Inflammatory macrophage treated with lipopolysaccharide for 1 hour (primary cell): ENCODE data around the gene FGFR4.

Experiments
- DNase-seq, 2 donors: peaks; one replicate each; pipeline ENCODE4 v3.0.0-alpha.2; 2020 to 2022

The FGFR4 gene

DNA sequence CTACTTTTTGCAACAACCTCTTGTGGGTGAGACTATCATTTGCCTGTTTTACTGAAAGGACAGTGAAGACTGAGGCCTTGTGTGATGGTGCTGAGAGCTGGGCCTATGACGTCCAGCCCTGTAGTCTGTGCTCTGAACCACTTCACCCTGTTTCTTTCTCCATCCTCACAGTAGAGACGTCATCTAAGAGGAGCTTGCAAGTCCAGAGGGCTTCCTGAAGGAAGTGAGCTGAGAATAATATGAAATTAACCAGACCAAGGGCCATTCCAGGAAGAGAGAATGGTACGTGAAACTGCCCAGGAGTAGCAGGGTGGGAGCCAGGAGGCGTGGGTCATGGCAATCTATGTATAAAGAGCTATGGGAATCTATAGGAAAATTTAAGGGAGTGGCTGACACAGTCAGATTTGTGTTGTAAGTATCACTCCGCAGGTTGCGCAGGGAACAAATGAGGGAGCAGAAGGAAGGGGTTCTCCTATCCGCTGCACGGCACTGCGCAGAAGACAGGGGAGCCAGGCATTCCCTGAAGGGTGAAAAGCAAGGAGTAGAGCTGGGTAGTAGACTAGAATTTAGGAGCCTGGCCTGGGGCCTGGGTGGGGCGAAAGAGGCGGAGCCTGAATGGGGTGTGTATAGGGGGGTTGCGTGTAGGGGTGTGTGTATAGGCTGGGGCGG is 596 bp upstream of the FGFR4 start:
- DNase-seq = no peak

DNA sequence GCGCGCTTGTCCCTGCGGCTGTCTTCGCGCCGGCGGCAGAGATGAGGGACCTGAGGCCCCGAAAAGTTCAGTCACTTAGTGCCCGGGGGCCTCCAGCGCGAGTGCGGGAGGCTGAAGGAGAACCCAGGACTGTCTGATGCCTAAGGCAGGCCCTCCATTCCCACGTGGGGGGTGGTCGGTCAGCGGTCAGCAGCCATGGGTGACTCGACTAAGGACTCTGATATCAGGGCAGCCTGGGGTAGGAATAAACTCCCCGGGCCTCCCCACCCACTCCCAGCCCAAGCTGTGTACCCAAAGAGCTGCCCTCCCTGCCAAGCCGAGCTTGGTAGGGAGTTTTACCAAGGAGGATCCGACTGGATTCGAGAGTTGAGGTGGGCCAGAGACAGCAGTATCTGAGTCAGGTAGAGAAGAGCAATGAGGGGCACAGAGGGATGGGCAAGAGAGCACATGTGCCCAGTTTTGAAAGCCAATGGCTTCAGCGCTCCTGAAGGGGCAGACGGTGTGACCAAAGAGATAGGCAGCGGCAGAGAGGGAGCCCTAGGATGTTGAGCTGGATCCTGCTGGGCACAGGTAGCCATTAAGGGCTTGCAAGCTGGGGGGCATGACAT is 787 bp downstream of the FGFR4 start:
- no peak for DNase-seq

DNA sequence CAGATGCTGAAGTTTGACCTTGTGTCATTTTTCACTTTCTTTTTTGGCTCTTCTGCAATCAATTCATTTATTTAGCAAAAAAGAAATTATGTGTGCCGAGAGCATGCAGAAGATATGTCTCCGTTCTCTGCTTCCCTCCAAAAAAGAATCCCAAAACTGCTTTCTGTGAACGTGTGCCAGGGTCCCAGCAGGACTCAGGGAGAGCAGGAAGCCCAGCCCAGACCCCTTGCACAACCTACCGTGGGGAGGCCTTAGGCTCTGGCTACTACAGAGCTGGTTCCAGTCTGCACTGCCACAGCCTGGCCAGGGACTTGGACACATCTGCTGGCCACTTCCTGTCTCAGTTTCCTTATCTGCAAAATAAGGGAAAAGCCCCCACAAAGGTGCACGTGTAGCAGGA is 2.4 kb downstream of the FGFR4 start:
- DNase-seq = no peak

DNA sequence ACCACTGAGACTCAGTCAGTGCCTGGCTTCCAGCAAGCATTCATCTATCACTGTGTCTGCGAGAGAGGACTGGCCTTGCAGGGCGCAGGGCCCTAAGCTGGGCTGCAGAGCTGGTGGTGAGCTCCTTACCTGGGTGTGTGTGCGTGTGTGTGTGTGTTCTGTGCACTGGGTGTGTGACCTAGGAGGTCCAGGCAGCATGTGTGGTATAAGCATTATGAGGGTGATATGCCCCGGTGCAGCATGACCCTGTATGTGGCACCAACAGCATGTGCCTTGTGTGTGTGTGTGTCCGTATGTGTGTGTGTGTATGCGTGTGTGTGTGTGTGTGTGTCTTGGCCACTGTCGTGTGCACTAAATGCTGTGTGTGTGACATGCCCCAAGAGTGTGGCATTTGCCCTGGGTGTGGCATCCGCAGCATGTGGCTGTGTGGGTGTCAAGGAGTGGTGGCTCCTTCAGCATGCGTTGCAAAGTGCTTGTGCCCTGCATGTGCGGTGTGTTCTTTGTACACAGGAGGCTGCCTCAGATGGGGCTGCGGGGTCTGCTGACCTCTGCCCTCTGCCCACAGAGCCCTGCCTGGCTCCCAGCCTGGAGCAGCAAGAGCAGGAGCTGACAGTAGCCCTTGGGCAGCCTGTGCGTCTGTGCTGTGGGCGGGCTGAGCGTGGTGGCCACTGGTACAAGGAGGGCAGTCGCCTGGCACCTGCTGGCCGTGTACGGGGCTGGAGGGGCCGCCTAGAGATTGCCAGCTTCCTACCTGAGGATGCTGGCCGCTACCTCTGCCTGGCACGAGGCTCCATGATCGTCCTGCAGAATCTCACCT is 3.3 kb downstream of the FGFR4 start:
- no peak for DNase-seq

DNA sequence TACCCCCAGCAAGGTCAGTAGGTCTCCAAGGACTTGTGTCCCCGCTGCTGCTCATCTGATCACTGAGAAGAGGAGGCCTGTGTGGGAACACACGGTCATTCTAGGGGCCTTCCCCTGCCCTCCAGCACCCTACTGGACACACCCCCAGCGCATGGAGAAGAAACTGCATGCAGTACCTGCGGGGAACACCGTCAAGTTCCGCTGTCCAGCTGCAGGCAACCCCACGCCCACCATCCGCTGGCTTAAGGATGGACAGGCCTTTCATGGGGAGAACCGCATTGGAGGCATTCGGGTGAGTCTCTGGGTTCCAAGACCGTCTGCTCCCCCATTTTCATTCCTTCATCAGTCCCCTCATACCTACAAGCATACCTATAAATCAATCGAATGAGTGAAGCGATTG is 4.1 kb downstream of the FGFR4 start:
- no peak for DNase-seq

DNA sequence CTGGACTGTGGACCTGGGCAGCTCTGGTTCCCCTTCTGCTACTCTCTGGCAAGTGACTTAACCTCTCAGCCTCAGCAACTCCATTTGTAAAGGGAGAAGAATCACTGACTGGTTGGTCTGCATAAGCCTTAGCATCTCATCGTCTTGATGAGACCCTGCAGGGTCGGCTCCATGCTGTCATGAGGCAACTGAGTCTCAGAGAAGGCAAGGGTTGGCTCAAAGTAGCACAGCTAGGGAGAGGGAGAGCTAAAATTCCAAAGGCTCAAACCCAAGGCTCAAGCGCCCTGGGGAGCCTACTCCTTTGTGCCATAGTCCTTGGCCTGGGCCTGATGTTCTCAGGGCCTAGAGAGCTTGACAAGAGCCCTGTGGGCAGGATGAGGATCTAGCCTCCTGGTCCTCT is 4.5 kb downstream of the FGFR4 start:
- no peak for DNase-seq

DNA sequence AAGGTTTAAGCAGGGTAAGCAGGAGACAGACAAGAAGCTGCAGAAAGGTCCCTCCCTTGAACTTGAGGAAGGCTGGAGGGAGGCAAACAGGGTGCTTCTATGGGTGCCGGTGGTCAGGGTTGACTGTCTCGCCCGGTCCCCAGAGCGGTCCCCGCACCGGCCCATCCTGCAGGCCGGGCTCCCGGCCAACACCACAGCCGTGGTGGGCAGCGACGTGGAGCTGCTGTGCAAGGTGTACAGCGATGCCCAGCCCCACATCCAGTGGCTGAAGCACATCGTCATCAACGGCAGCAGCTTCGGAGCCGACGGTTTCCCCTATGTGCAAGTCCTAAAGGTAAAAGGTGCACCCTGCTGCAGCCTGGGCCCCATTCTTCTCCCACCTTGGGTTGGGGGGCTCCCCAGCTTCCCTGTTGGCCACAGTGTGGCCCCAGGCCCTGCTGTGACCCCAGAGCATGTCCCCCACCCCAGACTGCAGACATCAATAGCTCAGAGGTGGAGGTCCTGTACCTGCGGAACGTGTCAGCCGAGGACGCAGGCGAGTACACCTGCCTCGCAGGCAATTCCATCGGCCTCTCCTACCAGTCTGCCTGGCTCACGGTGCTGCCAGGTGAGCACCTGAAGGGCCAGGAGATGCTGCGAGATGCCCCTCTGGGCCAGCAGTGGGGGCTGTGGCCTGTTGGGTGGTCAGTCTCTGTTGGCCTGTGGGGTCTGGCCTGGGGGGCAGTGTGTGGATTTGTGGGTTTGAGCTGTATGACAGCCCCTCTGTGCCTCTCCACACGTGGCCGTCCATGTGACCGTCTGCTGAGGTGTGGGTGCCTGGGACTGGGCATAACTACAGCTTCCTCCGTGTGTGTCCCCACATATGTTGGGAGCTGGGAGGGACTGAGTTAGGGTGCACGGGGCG is 5.7 kb downstream of the FGFR4 start:
- no peak for DNase-seq

DNA sequence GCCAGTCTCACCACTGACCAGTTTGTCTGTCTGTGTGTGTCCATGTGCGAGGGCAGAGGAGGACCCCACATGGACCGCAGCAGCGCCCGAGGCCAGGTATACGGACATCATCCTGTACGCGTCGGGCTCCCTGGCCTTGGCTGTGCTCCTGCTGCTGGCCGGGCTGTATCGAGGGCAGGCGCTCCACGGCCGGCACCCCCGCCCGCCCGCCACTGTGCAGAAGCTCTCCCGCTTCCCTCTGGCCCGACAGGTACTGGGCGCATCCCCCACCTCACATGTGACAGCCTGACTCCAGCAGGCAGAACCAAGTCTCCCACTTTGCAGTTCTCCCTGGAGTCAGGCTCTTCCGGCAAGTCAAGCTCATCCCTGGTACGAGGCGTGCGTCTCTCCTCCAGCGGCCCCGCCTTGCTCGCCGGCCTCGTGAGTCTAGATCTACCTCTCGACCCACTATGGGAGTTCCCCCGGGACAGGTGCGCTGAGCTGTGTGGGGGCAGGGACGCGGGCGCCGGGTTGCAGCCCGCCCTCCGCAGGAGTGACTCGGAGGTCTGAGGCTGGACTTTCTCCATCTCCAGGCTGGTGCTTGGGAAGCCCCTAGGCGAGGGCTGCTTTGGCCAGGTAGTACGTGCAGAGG is 6.5 kb downstream of the FGFR4 start:
- no peak for DNase-seq

DNA sequence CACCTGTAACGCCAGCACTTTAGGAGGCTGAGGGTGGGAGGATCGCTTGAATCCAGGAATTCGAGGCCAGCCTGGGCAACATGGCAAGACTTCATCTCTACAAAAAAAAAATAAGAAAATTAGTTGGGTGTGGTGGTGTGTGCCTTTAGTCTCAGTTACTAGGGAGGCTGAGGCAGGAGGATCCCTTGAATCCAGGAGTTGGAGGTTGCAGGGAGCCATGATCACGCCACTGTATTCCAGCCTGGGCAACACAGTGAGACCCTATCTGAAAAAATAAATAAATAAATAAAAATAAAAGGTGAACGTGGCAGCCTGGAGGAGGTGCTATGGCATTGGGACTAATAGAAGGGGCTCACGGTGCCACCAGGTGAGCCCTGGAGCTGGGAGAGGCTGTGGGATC is 7.1 kb downstream of the FGFR4 start:
- DNase-seq = no peak

DNA sequence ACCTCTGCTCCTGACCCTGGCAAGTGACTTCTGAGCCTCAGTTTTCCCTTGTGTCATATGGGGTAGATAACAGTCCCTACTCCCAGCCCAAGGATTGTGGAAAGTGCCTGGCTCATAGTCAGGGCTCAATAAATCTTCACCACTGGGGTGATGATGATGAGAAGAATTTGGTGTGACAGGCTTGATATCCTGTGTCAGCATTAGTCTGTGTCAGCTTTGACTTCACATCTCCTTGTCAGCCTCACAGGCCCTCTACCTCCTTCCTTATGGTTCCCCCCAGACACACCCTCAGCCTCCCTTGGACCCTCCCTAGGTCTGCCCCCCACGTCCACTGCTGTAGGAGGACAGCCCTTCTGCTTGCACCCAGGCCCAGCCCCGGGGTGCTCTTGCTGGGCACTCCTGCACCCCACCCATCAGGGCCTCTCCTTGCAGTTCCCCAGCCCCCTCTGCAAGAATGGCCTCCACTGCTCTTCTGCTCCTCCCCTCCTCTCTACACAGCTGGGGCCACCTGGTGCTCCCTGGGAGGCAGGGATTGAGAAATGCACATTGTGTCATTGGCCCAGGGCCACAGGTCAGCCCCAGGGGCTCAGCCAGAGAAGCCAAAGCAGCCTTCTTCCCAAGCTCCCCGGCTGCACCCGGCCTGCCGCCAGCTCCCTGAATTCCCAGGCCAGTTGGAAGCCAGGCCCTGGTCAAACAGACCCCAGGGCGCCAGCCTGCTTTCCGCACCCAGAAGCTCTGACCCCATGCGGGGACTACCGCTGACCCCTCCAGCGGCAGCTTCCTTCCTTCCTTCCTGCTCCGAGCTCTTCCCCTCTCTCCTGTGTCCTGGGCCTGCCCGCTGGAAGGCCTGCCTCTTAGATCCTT is 7.7 kb downstream of the FGFR4 start:
- DNase-seq = no peak

DNA sequence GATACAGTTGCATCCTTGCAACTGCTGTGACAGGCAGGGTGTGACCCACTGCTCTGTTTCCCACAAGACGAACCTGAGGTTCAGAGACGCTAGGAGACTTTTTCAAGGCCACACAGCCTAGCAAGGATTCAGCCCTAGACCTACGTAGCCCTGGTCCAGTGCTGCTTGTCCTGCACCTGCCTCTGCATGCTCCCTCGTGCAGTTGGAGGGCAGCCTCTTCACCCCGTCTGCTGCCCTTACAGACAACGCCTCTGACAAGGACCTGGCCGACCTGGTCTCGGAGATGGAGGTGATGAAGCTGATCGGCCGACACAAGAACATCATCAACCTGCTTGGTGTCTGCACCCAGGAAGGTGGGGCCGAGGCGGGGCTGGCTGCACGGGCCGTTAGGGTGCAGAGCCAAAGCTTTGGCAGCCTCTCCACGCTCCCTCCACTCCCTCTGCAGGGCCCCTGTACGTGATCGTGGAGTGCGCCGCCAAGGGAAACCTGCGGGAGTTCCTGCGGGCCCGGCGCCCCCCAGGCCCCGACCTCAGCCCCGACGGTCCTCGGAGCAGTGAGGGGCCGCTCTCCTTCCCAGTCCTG is 8.5 kb downstream of the FGFR4 start:
- no peak for DNase-seq

DNA sequence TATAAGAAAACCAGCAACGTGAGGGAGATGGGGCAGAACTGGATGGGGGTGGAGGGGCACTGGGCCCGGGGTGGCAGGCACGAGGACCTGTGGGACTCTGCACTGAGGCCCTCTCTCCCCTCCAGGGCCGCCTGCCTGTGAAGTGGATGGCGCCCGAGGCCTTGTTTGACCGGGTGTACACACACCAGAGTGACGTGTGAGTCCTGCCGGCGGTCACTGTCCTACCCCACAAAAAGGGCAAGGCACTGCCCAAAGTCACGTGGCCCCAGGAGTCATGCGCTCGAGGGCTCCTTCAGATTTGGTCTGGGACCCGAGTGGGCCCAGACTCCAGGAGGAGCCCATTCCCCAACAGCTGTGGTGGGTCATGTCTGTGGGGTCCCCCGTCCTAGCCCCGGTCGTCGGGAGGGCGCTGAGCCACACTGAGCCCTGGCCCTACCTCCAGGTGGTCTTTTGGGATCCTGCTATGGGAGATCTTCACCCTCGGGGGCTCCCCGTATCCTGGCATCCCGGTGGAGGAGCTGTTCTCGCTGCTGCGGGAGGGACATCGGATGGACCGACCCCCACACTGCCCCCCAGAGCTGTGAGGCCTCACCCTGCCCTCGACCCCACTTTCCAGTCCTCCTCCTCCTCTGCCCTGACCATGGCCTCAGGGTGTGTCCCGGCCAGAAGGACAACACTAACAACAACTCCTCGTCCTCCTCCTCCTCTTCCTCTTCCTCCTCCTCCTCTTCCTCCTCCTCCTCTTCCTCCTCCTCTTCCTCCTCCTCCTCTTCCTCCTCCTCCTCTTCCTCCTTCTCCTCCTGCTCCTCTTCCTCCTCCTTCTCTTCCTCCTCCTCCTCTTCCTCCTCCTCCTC is 9.7 kb downstream of the FGFR4 start:
- no peak for DNase-seq

DNA sequence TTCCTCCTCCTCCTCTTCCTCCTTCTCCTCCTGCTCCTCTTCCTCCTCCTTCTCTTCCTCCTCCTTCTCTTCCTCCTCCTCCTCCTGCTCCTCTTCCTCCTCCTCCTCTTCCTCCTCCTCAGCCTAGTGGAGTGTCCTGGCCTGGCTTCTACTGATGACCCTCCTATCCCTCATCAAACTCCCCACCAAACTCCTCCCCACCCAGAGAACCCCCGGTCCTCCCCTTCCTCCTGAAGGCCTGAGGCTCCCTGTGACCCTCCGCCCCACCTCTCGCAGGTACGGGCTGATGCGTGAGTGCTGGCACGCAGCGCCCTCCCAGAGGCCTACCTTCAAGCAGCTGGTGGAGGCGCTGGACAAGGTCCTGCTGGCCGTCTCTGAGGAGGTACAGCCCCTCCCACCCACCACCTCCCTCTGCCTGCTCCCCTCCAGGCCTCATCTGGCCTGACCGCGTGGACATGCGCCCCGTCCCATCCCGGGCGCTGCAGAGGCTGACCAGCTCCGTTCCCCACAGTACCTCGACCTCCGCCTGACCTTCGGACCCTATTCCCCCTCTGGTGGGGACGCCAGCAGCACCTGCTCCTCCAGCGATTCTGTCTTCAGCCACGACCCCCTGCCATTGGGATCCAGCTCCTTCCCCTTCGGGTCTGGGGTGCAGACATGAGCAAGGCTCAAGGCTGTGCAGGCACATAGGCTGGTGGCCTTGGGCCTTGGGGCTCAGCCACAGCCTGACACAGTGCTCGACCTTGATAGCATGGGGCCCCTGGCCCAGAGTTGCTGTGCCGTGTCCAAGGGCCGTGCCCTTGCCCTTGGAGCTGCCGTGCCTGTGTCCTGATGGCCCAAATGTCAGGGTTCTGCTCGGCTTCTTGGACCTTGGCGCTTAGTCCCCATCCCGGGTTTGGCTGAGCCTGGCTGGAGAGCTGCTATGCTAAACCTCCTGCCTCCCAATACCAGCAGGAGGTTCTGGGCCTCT is 10.6 kb downstream of the FGFR4 start:
- DNase-seq = no peak

DNA sequence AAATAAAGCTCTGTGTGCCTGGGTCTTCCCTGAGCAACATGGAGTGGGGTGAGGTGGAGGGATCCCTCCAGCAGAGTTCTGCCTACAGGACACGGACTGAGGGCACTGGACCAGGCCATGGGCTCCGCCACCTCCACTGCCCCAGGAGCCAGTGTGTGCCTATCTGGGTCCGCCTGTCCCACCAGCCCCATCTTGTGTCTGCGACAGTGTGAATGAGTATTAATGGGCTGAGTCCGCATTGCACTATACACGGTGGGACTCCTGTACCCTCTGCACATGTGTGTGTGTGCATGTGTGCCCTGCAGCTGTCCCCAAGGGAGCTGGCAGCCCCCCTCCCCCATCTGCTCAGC is 11.4 kb downstream of the FGFR4 start:
- DNase-seq = no peak

DNA sequence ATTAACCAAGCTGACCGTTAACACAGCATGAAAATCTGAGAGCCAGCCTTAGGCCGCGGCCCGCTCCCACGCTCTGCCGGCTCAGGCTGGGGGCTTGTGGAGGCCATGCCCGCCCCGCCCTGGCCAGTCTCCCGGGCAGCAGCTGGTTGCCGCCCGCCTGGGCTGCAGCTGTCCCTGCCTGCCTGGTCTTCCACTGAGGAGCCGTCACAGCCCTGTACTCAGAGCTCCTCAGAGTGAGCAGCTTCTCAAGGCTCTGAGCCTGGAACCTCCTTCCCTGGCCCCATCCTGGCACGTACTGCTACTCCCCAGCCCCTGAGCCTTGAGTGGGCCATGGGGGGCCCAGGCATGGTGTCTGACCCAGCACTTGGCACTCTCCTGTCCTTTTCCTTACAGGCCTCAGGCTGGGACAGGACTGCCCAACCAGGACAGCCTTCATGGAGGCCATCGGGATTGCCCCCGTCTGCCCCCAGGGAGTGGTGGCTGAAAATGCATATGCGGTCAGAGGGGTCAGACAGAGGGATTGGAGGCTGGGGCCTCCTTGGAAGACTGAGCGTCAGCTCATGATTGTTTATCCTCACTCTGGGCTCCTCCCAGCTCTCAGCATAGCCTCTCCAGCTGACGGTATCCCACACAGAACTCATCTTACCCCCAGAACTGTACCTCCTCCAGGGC is 11.9 kb downstream of the FGFR4 start:
- no peak for DNase-seq

DNA sequence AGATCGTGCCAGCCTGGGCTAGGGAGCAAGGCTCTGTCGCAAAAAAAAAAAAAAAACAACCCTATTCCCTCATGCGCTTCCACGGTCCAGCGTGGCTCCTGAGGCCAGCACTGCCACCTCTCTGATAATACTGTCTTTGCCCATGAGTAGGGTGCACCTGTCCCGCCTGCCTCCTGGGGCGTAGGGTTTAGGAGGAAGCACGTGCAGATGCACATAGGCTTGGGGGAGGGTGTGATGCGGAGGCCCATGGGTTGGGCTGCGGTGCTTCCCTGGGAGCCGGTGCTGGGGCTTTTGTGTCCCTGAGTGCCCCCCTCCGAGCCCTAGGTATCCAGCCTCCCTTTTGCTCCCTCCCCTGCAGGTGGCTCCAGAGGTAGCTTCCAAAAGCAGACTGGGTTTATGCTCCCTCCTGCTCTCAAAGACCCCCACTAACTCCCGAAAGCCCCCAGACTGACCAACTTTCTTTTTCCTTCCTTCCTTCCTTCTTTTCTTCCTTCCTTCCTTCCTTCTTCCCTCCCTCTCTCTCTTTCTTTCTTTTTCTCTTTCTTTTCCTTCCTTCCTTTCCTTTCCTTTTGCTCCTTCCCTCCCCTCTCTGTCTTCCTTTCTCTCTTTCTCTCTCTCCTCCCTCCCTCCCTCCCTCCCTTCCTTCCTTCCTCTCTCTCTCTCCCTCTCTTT is 12.8 kb downstream of the FGFR4 start:
- no peak for DNase-seq

DNA sequence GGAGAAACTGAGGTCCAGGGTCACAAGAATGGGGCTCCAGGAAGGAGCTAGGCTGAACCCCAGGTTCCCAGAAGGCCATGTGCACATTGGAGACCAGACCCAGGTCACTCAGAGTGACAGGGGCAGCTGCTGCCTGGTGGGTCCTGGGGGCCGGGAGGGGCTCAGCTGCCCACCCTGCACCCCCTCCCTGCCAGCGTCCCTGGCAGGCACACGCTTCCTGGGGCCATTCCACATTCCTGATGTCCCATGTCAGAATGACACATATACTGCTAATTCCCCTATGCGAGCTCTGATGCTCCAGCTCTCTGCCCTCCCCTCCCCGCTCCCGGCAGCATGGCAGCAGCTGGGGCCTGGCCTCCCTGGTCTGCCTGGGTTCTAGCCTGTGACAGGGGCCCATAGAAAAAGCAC is 14.0 kb downstream of the FGFR4 start:
- no peak for DNase-seq
